Trophoblast cell (in vitro differentiated cells and primary cell): Measurements from ENCODE around the gene SH3TC1.

ENCODE experiments used
- DNase-seq, 2 donors: peaks; one replicate each; pipeline ENCODE4 v3.0.0-alpha.2; 2016
- H2AFZ ChIP-seq: 2 replicates; pipeline ENCODE4 v1.6.1; 2013; ENCODE audit warnings: low read length, moderate library complexity, mild to moderate bottlenecking; ENCODE audit not compliant: insufficient read depth, poor library complexity
- H2AK5ac ChIP-seq: 2 replicates; pipeline ENCODE4 v1.6.1; 2013; ENCODE audit warnings: mild to moderate bottlenecking, low read length
- H2BK120ac ChIP-seq: 2 replicates; pipeline ENCODE4 v1.6.1; 2013; ENCODE audit warnings: low read length, mild to moderate bottlenecking, moderate library complexity; ENCODE audit not compliant: insufficient read depth, poor library complexity
- H2BK12ac ChIP-seq: 2 replicates; pipeline ENCODE4 v1.6.1; 2013; ENCODE audit warnings: mild to moderate bottlenecking, low read length, moderate library complexity
- H2BK5ac ChIP-seq: 2 replicates; pipeline ENCODE4 v1.6.1; 2013; ENCODE audit warnings: low read length, low read depth, moderate library complexity, mild to moderate bottlenecking; ENCODE audit not compliant: poor library complexity
- H3K14ac ChIP-seq: 2 replicates; pipeline ENCODE4 v1.6.1; 2013; ENCODE audit warnings: mild to moderate bottlenecking, low read length
- H3K18ac ChIP-seq: 2 replicates; pipeline ENCODE4 v1.6.1; 2013; ENCODE audit warnings: mild to moderate bottlenecking, low read length
- H3K23ac ChIP-seq: 2 replicates; pipeline ENCODE4 v1.6.1; 2013; ENCODE audit warnings: low read length
- H3K27ac ChIP-seq: 2 replicates; pipeline ENCODE4 v1.5.1; 2013; ENCODE audit warnings: low read depth, mild to moderate bottlenecking, inconsistent platforms, low read length, moderate library complexity
- H3K27me3 ChIP-seq: 2 replicates; pipeline ENCODE4 v1.6.1; 2013; ENCODE audit warnings: inconsistent platforms, mild to moderate bottlenecking, low read length, moderate library complexity; ENCODE audit not compliant: insufficient read depth
- H3K36me3 ChIP-seq, 2 experiments: 1 replicate in 1 of 2; 2 replicates in 1 of 2; pipeline ENCODE4 v1.6.1; 2013; ENCODE audit warnings: low read length in 2 of 2, mild to moderate bottlenecking in 2 of 2, moderate library complexity in 1 of 2; ENCODE audit not compliant: insufficient read depth in 2 of 2, control insufficient read depth in 1 of 2
- H3K4ac ChIP-seq: 2 replicates; pipeline ENCODE4 v1.6.1; 2013; ENCODE audit warnings: low read depth, mild to moderate bottlenecking, low read length, moderate library complexity
- H3K4me1 ChIP-seq, 2 experiments: 1 replicate in 1 of 2; 2 replicates in 1 of 2; pipeline ENCODE4 v1.6.1; 2013; ENCODE audit warnings: low read length in 2 of 2, mild to moderate bottlenecking in 2 of 2, moderate library complexity in 1 of 2; ENCODE audit not compliant: insufficient read depth in 2 of 2, control insufficient read depth in 1 of 2
- H3K4me2 ChIP-seq: 2 replicates; pipeline ENCODE4 v1.6.1; 2013; ENCODE audit warnings: inconsistent platforms, mild to moderate bottlenecking, low read length, moderate library complexity
- H3K4me3 ChIP-seq: 2 replicates; pipeline ENCODE4 v1.5.1; 2013; ENCODE audit warnings: mild to moderate bottlenecking, low read depth, low read length, inconsistent platforms
- H3K79me1 ChIP-seq: one replicate; pipeline ENCODE4 v1.6.1; 2013; ENCODE audit warnings: low read length
- H3K79me2 ChIP-seq: 2 replicates; pipeline ENCODE4 v1.6.1; 2013; ENCODE audit warnings: low read length, mild to moderate bottlenecking; ENCODE audit not compliant: control insufficient read depth, insufficient read depth, poor library complexity
- H3K9ac ChIP-seq: 2 replicates; pipeline ENCODE4 v1.6.1; 2013; ENCODE audit warnings: mild to moderate bottlenecking, low read length
- H3K9me3 ChIP-seq: 2 replicates; pipeline ENCODE4 v1.6.1; 2013; ENCODE audit warnings: low read depth, mild to moderate bottlenecking, control low read depth, inconsistent platforms, low read length; ENCODE audit not compliant: insufficient read depth
- H4K12ac ChIP-seq: 2 replicates; pipeline ENCODE4 v1.6.1; 2013; ENCODE audit warnings: low read depth, mild to moderate bottlenecking, low read length, moderate library complexity
- H4K8ac ChIP-seq: 2 replicates; pipeline ENCODE4 v1.6.1; 2013; ENCODE audit warnings: low read depth, mild to moderate bottlenecking, low read length, moderate library complexity
- H4K91ac ChIP-seq: one replicate; pipeline ENCODE4 v1.6.1; 2013; ENCODE audit warnings: low read depth, mild to moderate bottlenecking, low read length, moderate library complexity
- WGBS: extraction: QIAGEN DNeasy Blood & Tissue Kit; methylation state at CpG from one replicate; pipeline ENCODE4 v1.1.7; 2013; ENCODE audit warnings: missing lambda C conversion rate; ENCODE audit not compliant: insufficient read length, insufficient coverage; ENCODE audit errors: extremely low coverage; 5-methylcytosine and 5-hydroxymethylcytosine counted together

The SH3TC1 gene

GRCh38 chr4:8202108-8203051 is 3.3 kb downstream of the SH3TC1 start:
- Histone ChIP-seq H3K27ac (no peak overlapping the region), H2AK5ac (no peak overlapping the region), H3K4ac (no peak overlapping the region), H4K91ac (peak overlapping the region; percentile 16), H3K27me3 (no peaks in the 10 kb centered on the region), H3K4me3 (no peak overlapping the region), H3K79me2 (peaks cover 15% of the 10 kb centered on the region), H3K14ac (no peak overlapping the region), H2BK5ac (no peak overlapping the region), H3K79me1 (peaks cover 29% of the 10 kb centered on the region), H2BK12ac (no peak overlapping the region), H2BK120ac (no peak overlapping the region), H3K18ac (no peak overlapping the region), H3K9me3 (peaks cover 4% of the 10 kb centered on the region), H4K12ac (no peak overlapping the region), H3K4me1 (peaks cover 39 to 48% of the 10 kb centered on the region in 2 experiments), H4K8ac (no peak overlapping the region), H3K9ac (no peak overlapping the region), H3K23ac (no peak overlapping the region), H3K4me2 (no peak overlapping the region), H2AFZ (no peak overlapping the region), H3K36me3 (peaks cover 0 to 2% of the 10 kb centered on the region in 2 experiments)
- DNase-seq = no peak
- no CpG with 5 or more reads among the region's 21 CpGs for WGBS

DNA sequence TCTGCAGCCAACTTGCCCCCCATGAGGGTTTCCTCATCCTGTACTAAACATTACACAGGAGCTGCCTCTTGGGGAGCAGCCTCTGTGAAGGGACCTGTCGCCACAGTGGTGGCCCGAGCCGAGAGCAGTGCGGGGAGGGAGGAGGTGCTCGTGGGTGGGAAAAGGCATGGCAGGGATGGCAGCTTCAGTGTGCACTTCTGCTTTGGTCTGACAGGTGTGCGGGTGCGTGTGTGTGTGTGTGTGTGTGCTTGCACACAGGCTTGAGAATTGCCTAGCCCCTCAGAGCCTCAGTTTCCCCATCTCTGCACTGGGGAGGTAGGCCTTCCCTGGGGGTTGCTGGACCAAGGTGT is 3.9 kb downstream of the SH3TC1 start:
- H4K8ac ChIP-seq = no peak overlapping the region
- no peak overlapping the region for H3K4me2 ChIP-seq
- peaks cover 15% of the 10 kb centered on the region for H3K79me2 ChIP-seq
- no peak overlapping the region for H2BK12ac ChIP-seq
- no peak overlapping the region for H3K23ac ChIP-seq
- H2AK5ac ChIP-seq = no peak overlapping the region
- H3K18ac ChIP-seq = no peak overlapping the region
- DNase-seq = no peak
- WGBS = no CpG with 5 or more reads among the region's 7 CpGs
- no peak overlapping the region for H4K12ac ChIP-seq
- H3K9me3 ChIP-seq = peaks cover 4% of the 10 kb centered on the region
- no peak overlapping the region for H3K27ac ChIP-seq
- H2BK120ac ChIP-seq = no peak overlapping the region
- no peak overlapping the region for H3K14ac ChIP-seq
- H3K36me3 ChIP-seq = peaks cover 0 to 2% of the 10 kb centered on the region in 2 experiments
- H3K4ac ChIP-seq = no peak overlapping the region
- no peaks in the 10 kb centered on the region for H3K27me3 ChIP-seq
- peaks cover 39 to 45% of the 10 kb centered on the region in 2 experiments for H3K4me1 ChIP-seq
- H4K91ac ChIP-seq = peak overlapping the region; percentile 9
- no peak overlapping the region for H2AFZ ChIP-seq
- H3K9ac ChIP-seq = no peak overlapping the region
- H2BK5ac ChIP-seq = no peak overlapping the region
- H3K79me1 ChIP-seq = peaks cover 27% of the 10 kb centered on the region
- no peak overlapping the region for H3K4me3 ChIP-seq

DNA sequence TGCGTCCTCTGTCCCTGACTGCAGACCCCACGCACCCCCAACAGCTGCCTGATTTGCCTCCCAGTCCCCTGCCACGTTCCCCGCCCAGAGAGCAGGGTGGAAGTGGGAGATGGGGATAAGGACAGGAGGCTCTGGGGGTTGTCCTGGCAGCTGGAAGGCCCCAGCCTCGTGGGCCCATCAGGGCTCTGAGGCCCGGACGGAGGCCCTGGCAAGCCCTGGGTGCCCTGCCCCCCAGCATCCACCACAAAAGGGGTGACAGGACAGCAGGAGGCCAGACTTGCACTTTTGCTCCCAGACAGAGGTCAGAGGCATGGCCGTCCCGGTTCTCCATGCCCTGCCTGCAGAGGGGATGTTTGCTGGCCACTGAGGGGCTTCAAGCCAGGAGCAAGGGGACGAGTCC is 4.7 kb downstream of the SH3TC1 start:
- no CpG with 5 or more reads among the region's 10 CpGs for WGBS
- no peak overlapping the region for H2AFZ ChIP-seq

GRCh38 chr4:8204576-8205227 is 5.6 kb downstream of the SH3TC1 start:
- Histone ChIP-seq H3K36me3 (peaks cover 2 to 12% of the 10 kb centered on the region in 2 experiments), H3K9me3 (peaks cover 4% of the 10 kb centered on the region), H3K23ac (no peak overlapping the region), H4K12ac (no peak overlapping the region), H2AK5ac (peak overlapping the region; percentile 5), H3K18ac (no peak overlapping the region), H3K14ac (peak overlapping the region; percentile 11), H3K79me2 (peaks cover 7% of the 10 kb centered on the region), H2BK5ac (no peak overlapping the region), H3K79me1 (peaks cover 14% of the 10 kb centered on the region), H4K8ac (no peak overlapping the region), H3K4me1 (peaks cover 26 to 30% of the 10 kb centered on the region in 2 experiments), H2BK120ac (no peak overlapping the region), H3K9ac (no peak overlapping the region), H3K4ac (no peak overlapping the region), H2AFZ (no peak overlapping the region), H4K91ac (peak overlapping the region; percentile 9), H3K27ac (no peak overlapping the region), H2BK12ac (peak overlapping the region; percentile 25), H3K4me2 (no peak overlapping the region), H3K27me3 (no peaks in the 10 kb centered on the region), H3K4me3 (no peak overlapping the region)
- no peak for DNase-seq
- WGBS = no CpG with 5 or more reads among the region's 31 CpGs

More for the DNA sequence above, 4.7 kb downstream of the SH3TC1 start:
- Histone ChIP-seq H3K23ac (no peak overlapping the region), H2AK5ac (no peak overlapping the region), H3K27me3 (no peaks in the 10 kb centered on the region), H2BK120ac (no peak overlapping the region), H3K9me3 (peaks cover 4% of the 10 kb centered on the region), H2BK12ac (no peak overlapping the region), H3K9ac (no peak overlapping the region), H3K4me1 (peaks cover 32 to 37% of the 10 kb centered on the region in 2 experiments), H3K14ac (no peak overlapping the region), H3K79me2 (peaks cover 12% of the 10 kb centered on the region), H3K4me3 (no peak overlapping the region), H3K4me2 (no peak overlapping the region), H4K12ac (no peak overlapping the region), H3K18ac (peak overlapping the region; percentile 30), H4K8ac (no peak overlapping the region), H4K91ac (peak overlapping the region; percentile 25), H3K36me3 (peaks cover 2 to 4% of the 10 kb centered on the region in 2 experiments), H3K27ac (no peak overlapping the region), H2BK5ac (no peak overlapping the region), H3K4ac (no peak overlapping the region), H3K79me1 (peaks cover 19% of the 10 kb centered on the region)
- no peak for DNase-seq
